NCI-H524 (cell line): ENCODE results near the gene GRIN2C.

ENCODE experiments used
- DNase-seq, 2 experiments: peaks; one replicate each; lab custom pipeline; 2025; lab: John Stamatoyannopoulos, UW

The GRIN2C gene

DNA sequence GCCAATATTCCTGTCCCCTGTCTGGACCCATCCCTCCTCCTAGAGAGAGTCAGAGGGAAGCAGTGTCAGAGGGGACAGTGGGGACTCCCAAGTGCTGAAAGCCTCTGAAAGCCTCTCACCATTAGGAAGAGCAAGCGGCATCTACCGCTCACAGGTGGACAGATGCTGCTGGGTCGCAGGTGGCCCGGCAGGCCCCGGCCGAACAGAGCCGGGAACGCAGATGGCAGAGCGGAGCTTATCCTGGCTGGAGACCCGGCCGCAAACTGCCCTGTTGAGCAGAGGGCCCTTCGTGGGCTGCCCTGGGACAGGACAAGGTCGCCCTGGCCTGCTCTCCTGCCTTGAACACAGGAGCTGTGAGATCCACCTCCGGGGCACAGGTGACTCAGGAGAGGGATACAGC, 60.6 kb downstream of the GRIN2C start:
- DNase-seq: no peak

DNA sequence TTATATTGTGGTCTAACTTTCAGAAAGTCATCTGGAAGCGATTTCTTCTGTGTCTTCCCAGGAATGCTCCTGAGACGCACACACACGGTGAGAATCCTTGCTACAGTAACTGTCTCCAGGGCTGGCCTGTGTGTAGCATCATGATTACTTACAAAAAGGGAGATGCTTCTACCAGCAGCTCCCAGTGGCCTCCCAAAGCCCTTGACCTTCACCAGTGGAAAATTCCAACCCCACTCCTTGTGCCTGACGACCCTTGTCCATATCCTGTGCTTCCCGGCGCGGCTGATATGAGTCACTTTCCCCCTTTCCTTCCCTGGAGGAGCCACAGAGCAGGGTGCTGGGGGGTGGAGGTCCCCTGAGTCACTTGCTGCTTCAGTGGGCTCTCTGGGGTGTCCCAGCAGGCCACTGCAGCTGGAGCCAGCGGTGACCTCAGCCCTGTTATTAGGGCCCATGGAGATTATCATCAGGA, 61.4 kb downstream of the GRIN2C start:
- DNase-seq: no peak

DNA sequence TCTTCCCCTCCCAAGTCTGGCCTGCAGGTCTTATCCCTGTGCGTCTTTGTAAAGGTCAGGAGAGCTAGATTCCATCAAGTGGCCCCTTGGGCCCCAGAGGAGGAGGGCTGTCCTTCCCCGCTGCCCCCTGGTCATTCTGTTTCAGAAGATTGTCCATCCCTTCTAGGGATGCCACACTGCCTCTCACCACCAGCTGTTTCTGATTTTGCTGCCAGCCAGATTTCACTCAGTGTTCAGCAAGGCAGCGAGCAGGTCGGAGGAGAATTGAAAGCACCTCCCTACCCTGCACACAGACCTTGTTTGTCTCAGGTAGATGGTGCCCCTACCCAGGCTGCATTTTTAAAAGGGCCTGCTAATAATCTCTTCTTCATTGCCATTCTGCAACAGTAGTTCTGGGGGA, 61.9 kb downstream of the GRIN2C start:
- no peak for DNase-seq

DNA sequence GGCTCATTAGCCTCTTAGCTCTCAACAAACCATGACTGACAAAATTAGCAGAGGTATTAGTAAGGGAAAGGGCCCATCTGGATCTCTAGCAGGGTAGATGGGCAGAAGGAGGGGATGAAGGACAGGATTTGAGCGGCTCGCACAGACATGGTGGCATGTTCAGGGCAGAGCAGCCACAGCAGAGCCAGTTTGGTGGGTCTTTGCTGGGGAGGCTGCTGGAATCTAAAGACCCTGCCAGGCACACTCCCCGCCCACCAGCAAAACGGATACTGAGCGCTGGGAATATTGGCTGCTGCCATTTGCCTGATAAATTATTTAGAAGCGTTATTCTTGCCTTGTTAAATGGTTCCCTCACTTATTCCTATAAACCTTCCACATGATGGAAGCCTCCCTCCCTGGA, 62.8 kb downstream of the GRIN2C start:
- peak in 1 of 2 experiments; percentile 47 for DNase-seq

DNA sequence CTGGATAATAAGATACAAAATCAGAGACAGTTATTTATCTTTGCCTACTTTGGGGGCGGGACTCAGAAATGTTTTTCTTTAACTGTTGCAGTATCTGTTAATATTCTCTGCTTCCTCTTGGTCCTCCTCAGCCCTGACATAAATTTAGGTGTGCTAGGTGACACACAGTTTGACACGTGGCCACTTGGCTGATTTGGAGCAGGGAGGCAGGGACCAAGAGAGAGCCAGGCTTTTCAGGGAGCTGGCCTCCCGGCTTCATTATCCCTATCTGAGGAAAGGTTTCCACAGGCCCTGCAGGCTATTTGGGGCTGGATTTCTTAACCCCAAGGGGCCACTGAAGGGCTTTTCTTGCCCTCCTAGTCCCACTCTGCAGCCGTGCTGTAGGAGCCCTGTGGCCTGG, 63.5 kb downstream of the GRIN2C start:
- no peak for DNase-seq

DNA sequence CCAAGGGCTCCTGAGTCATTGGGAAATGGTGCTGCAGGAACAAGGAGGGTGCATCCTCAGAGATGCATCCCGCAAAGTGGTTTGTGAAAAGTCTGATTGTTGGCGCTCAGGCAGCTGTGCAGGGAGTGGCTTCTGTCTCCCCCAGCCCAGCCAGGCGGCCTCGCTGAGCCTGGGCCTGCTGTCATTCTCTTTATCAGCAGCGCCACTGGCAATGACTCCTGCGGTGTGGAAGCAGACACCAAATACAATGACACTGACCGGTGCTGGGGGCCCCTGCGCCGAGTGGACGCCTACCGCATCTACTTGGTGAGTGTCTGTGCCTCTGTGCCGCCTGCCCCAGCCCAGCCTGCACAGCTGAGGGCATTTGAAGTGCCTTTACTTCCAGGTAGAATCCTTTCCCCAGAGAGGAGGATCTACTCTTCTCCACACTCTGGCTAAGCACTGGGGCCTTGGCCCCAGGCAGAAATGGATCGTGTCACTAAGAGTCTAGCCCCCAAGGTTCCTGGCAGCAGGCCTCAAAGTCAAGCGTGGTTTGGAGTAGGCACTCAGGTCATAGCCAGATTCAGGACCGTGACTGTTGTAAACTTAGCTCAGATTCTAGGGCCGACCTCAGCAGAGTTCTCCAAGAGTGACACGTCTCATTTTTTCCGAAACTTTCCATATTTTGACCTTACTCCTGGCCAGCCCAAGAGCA, 64.2 kb downstream of the GRIN2C start:
- no peak for DNase-seq

DNA sequence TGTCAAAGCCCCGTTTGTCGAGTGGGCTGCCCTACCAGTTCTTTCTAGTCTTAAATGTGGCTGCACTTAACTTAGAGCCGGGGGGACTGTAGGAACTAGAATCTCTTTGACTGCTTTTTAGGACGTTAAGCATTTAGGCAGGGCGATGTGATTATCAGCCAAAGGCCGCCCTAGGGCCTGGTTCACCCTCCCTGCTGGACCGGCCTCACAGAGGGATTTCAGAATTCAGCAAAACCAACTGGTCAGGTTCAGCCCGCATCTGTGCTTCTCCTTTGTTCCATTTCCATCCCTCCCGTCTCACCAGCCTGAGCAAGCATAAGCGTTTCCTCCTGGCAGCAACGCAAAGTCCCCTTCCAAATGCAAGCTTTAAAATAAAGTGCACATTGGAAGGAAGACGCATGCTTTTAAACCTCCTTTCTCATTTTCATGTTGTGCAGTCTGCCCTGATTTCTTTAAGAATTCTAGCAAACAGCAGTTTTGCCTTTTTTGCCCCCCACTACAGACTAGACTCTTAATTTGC, 67.0 kb downstream of the GRIN2C start:
- no peak for DNase-seq
